ENCODE results near the gene TMBIM1.

GRCh38 chr2:218295029-218295428, 2.7 kb upstream of the TMBIM1 start:
- TF ChIP-seq CTCF (IDR thresholded peaks at IDR 0.05; ENCODE audit: low read depth, low read length, poor library complexity, severe bottlenecking) = no peak
- TF ChIP-seq EZH2phosphoT487 (IDR thresholded peaks at IDR 0.05; ENCODE audit: borderline replicate concordance, low read length) = no peak
